ENCODE measurements around the gene CGB3. TPM values are rescaled to one million over a fixed set of nuclear protein-coding genes. Genes with fewer than 3 reads are reported as not detected.
A peak's percentile ranks its signal among the peaks of the same experiment; 100 is the strongest.

The CGB3 gene
- total RNA-seq, 1 experiment from 2014 or later, result 0.46 TPM

DNA sequence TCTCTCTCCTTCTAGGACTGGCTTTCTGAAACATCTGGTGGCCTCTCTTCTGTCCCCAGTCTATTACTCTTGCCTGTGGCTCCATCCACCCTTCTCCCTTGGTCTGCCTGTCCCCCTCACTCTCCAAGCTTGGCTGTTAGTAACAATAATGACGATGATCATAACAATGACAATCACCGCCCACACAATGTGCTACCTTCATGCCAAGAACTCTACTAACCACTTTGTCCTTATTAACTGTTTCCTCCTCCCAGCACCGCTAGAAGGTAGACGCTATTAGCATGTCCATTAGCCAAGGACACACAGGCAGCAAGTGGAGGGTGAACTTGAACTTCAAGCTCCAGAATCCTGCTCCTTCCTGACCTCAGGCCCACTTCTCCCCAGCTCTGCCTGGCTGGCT lies 33.7 kb downstream of the CGB3 start:
- H4K5ac ChIP-seq (ENCODE audit: insufficient read length, low read depth, low read length), result no peak overlapping the region
- Mint-ChIP-seq H3K4me1 (peaks cover 30 to 35% of the 10 kb centered on the region in 2 experiments), H3K9me3 (no peaks in the 10 kb centered on the region), H3K4me3 (peak overlapping the region; percentile 16 to 24; a peak in 3 of 5 replicates), H3K27me3 (ENCODE audit: low read depth) (no peaks in the 10 kb centered on the region), H3K36me3 (ENCODE audit: insufficient read depth in 1 of 3, low read depth in 3 of 3) (peaks cover 18 to 49% (median 46%) of the 10 kb centered on the region in 3 experiments), H3K27ac (peak overlapping the region in 2 of 3 experiments; percentile 4 to 32; a peak in 2 of 7 replicates)
- no peak overlapping the region for H2BK15ac ChIP-seq (ENCODE audit: low read depth, low read length)
- H4K8ac ChIP-seq (replicated peaks; ENCODE audit: insufficient read length, low read depth, low read length), result no peak overlapping the region
- no peak overlapping the region for H3K56ac ChIP-seq (ENCODE audit: insufficient read length, low read depth, low read length)
- peaks cover 8% of the 10 kb centered on the region for H3K23me2 ChIP-seq (ENCODE audit: insufficient read length, low read depth, low read length, poor library complexity, severe bottlenecking)
- H2BK5ac ChIP-seq (ENCODE audit: insufficient read length, low read length), result no peak overlapping the region
- no peak overlapping the region for H3K23ac ChIP-seq (ENCODE audit: insufficient read length, low read depth, low read length)
- no peaks in the 10 kb centered on the region for H4K20me1 ChIP-seq (ENCODE audit: control insufficient read depth, insufficient read depth, insufficient read length)
- no peak overlapping the region for H3K18ac ChIP-seq (ENCODE audit: insufficient read length, low read depth, low read length)
- H3K9ac ChIP-seq (ENCODE audit: extremely low read depth, insufficient read length, low read length), result no peak overlapping the region
- no peak for DNase-seq
- no peak overlapping the region for H3T11ph ChIP-seq (ENCODE audit: low read length)
- H3K27ac ChIP-seq (ENCODE audit: insufficient read length, low read depth, low read length), result no peak overlapping the region
- H3K4ac ChIP-seq (ENCODE audit: low read depth, low read length), result no peak overlapping the region
- H3K9me3 ChIP-seq (ENCODE audit: control insufficient read depth, low read depth, low read length), result no peaks in the 10 kb centered on the region
- no peak overlapping the region for H4K91ac ChIP-seq (ENCODE audit: insufficient read length, low read depth, low read length)
- no peak overlapping the region; the same call in 1 of the 2 replicates for H3K14ac ChIP-seq (ENCODE audit: insufficient read depth, low read length)
- H3K79me1 ChIP-seq (ENCODE audit: insufficient read depth, low read depth, low read length, poor library complexity, severe bottlenecking), result no peaks in the 10 kb centered on the region
- TF ChIP-seq, protein P1, sequence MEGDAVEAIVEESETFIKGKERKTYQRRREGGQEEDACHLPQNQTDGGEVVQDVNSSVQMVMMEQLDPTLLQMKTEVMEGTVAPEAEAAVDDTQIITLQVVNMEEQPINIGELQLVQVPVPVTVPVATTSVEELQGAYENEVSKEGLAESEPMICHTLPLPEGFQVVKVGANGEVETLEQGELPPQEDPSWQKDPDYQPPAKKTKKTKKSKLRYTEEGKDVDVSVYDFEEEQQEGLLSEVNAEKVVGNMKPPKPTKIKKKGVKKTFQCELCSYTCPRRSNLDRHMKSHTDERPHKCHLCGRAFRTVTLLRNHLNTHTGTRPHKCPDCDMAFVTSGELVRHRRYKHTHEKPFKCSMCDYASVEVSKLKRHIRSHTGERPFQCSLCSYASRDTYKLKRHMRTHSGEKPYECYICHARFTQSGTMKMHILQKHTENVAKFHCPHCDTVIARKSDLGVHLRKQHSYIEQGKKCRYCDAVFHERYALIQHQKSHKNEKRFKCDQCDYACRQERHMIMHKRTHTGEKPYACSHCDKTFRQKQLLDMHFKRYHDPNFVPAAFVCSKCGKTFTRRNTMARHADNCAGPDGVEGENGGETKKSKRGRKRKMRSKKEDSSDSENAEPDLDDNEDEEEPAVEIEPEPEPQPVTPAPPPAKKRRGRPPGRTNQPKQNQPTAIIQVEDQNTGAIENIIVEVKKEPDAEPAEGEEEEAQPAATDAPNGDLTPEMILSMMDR (conservative IDR thresholded peaks at IDR 0.05), result no peak
- H3K79me2 ChIP-seq (ENCODE audit: insufficient read depth, low read length), result peaks cover 9% of the 10 kb centered on the region; the same call in 1 of the 2 replicates
- H2BK120ac ChIP-seq (ENCODE audit: low read depth, low read length, poor library complexity, severe bottlenecking), result no peak overlapping the region
- no peak overlapping the region for H3K4me2 ChIP-seq (ENCODE audit: insufficient read depth, insufficient read length, low read length)
- no peak overlapping the region for H2AFZ ChIP-seq (ENCODE audit: low read length)
- WGBS (ENCODE audit: extremely low coverage, insufficient read length, low lambda C conversion rate), result no CpG with 5 or more reads among the region's 4 CpGs
- no peak overlapping the region for H2BK20ac ChIP-seq (ENCODE audit: low read depth, low read length, poor library complexity, severe bottlenecking)
- H2AK5ac ChIP-seq (ENCODE audit: insufficient read length, low read length), result no peak overlapping the region
- no peak overlapping the region for H2BK12ac ChIP-seq (ENCODE audit: insufficient read length, low read depth, low read length)
- no peaks in the 10 kb centered on the region; the same call in 1 of the 2 replicates for H3K4me1 ChIP-seq (ENCODE audit: insufficient read depth, low read length)
- H3K27me3 ChIP-seq (ENCODE audit: insufficient read depth, low read length), result no peaks in the 10 kb centered on the region
